B cell (primary cell): ENCODE data around the gene ARHGEF3. TPM values are rescaled to one million over a fixed set of nuclear protein-coding genes. Genes with fewer than 3 reads are reported as not detected.

ENCODE experiments used
- ATAC-seq: fragments of 200-7000 bp; cut with Tn5 transposase; one replicate; pipeline ENCODE4 v1.10.0; 2021; ENCODE audit warnings: low read depth, mild to moderate bottlenecking, moderate number of reproducible peaks, moderate library complexity
- CTCF ChIA-PET: fragments of 350-600 bp; sonication (Branson Sonifier 250); formaldehyde crosslinking; loops from one replicate; lab custom pipeline; 2021; ENCODE audit warnings: antibody characterized with exemption, inconsistent platforms; lab: Charles Lee
- POLR2A ChIA-PET: fragments of 350-600 bp; sonication (Branson Sonifier 250); formaldehyde crosslinking; loops from one replicate; lab custom pipeline; 2021; ENCODE audit warnings: antibody characterized with exemption; lab: Charles Lee
- DNase-seq: peaks from one replicate; pipeline ENCODE4 v3.0.0; 2013
- H2AFZ ChIP-seq: 2 replicates; pipeline ENCODE4 v1.6.1; 2012; ENCODE audit warnings: mild to moderate bottlenecking, low read depth, low read length; ENCODE audit not compliant: insufficient read depth, poor library complexity, severe bottlenecking
- H3K27ac ChIP-seq, 2 donors: 1 replicate in 1 of 2; 2 replicates in 1 of 2; pipeline ENCODE4 v1.5.1; 2012 to 2013; ENCODE audit warnings: low read length in 2 of 2, mild to moderate bottlenecking in 2 of 2, moderate library complexity in 1 of 2
- H3K27me3 ChIP-seq, 4 experiments: fragments of 200-600 bp in 1 of 4; sonication (generic) in 1 of 4; replicated peaks in 1 of 4; 1 replicate in 2 of 4; 2 replicates in 2 of 4; pipeline versions ENCODE4 v1.6.1 to v1.7.0; 2013 to 2016; ENCODE audit warnings: low read length in 3 of 4, mild to moderate bottlenecking in 2 of 4, mixed read lengths in 1 of 4, moderate library complexity in 1 of 4; ENCODE audit not compliant: insufficient read depth in 4 of 4, control insufficient read depth in 3 of 4; ENCODE audit errors: control extremely low read depth in 1 of 4
- H3K36me3 ChIP-seq, 2 experiments: replicated peaks in 1 of 2; 1 replicate in 1 of 2; 2 replicates in 1 of 2; pipeline versions ENCODE4 v1.6.1 to v1.7.1; 2013; ENCODE audit warnings: low read length in 1 of 2; ENCODE audit not compliant: insufficient read depth in 2 of 2, control insufficient read depth in 1 of 2; ENCODE audit errors: control extremely low read depth in 1 of 2, extremely low read depth in 1 of 2
- H3K4me1 ChIP-seq, 2 donors: fragments of 200-600 bp in 1 of 2; sonication (generic) in 1 of 2; 1 replicate in 1 of 2; 2 replicates in 1 of 2; pipeline versions ENCODE4 v1.5.1 to v1.6.1; 2013 to 2017; ENCODE audit warnings: low read length in 2 of 2; ENCODE audit not compliant: control insufficient read depth in 2 of 2, insufficient read depth in 2 of 2
- H3K4me2 ChIP-seq: replicated peaks from 2 replicates; pipeline ENCODE3; 2012; ENCODE audit warnings: mild to moderate bottlenecking, low read depth, low read length; ENCODE audit not compliant: poor library complexity, severe bottlenecking
- H3K4me3 ChIP-seq, 5 experiments: fragments of 200-600 bp in 1 of 5; sonication (generic) in 1 of 5; 1 replicate in 3 of 5; 2 replicates in 2 of 5; pipeline versions ENCODE4 v1.5.1 to v1.7.0; 2011 to 2016; ENCODE audit warnings: low read length in 4 of 5, mild to moderate bottlenecking in 4 of 5, low read depth in 2 of 5, control low read depth in 1 of 5, moderate library complexity in 1 of 5; ENCODE audit not compliant: insufficient read depth in 1 of 5; ENCODE audit errors: control extremely low read depth in 1 of 5, extremely low read depth in 1 of 5
- H3K79me2 ChIP-seq: fragments of 200-600 bp; sonication (generic); one replicate; pipeline ENCODE4 v1.6.0; 2016; ENCODE audit warnings: low read length; ENCODE audit not compliant: control insufficient read depth, insufficient read depth
- H3K9ac ChIP-seq: fragments of 200-600 bp; sonication (generic); 2 replicates; pipeline ENCODE4 v1.6.1; 2017; ENCODE audit warnings: mild to moderate bottlenecking, low read length, moderate library complexity
- H3K9me3 ChIP-seq, 3 donors: one replicate each; pipeline versions ENCODE4 v1.6.1 to v1.7.1; 2013; ENCODE audit warnings: low read length in 2 of 3; ENCODE audit not compliant: control insufficient read depth in 2 of 3, insufficient read depth in 1 of 3; ENCODE audit errors: control extremely low read depth in 1 of 3
- H4K20me1 ChIP-seq: 2 replicates; pipeline ENCODE4 v1.6.0; 2012; ENCODE audit warnings: mild to moderate bottlenecking, low read length; ENCODE audit not compliant: insufficient read depth, control insufficient read depth, poor library complexity, severe bottlenecking
- H3K27ac Mint-ChIP-seq: one replicate; pipeline ENCODE4 v1.8.0; 2021; ENCODE audit warnings: mixed read lengths
- H3K27me3 Mint-ChIP-seq: one replicate; pipeline ENCODE4 v1.8.0; 2021; ENCODE audit warnings: mixed read lengths
- H3K4me1 Mint-ChIP-seq: one replicate; pipeline ENCODE4 v1.8.0; 2021; ENCODE audit warnings: mixed read lengths
- H3K4me3 Mint-ChIP-seq: one replicate; pipeline ENCODE4 v1.8.0; 2021; ENCODE audit warnings: mixed read lengths
- H3K9me3 Mint-ChIP-seq: one replicate; pipeline ENCODE4 v1.8.0; 2022; ENCODE audit warnings: mixed read lengths; ENCODE audit not compliant: insufficient read depth
- EZH2 ChIP-seq: IDR thresholded peaks from 2 replicates; pipeline ENCODE4 v1.6.1; 2012; ENCODE audit warnings: borderline replicate concordance, low read depth, mild to moderate bottlenecking, moderate library complexity, low read length; ENCODE audit not compliant: insufficient read depth, poor library complexity, severe bottlenecking
- WGBS: methylation state at CpG from one replicate; pipeline ENCODE4 v1.1.5; 2013; ENCODE audit warnings: missing lambda C conversion rate; ENCODE audit not compliant: insufficient coverage; 5-methylcytosine and 5-hydroxymethylcytosine counted together
- intact Hi-C: fragments of 100-400 bp; cut with micrococcal nuclease; formaldehyde crosslinking; loops from one replicate; pipeline ENCODE4 v1.10.0; 2022
- polyA plus RNA-seq: library from polyadenylated mRNA; depleted of rRNA; stranded (reverse); fragments of >200 nt; gene quantifications from 2 replicates; pipeline ENCODE4 v1.2.3, GENCODE V29; 2012
- total RNA-seq, 2 donors: library from RNA; stranded (reverse); fragments of 120-200 nt in 1 of 2; gene quantifications; 1 replicate in 1 of 2; 2 replicates in 1 of 2; pipeline versions ENCODE4 v1.2.3 to v1.2.4, GENCODE V29; 2013 to 2022
- TF ChIP-seq, protein P1 (sequence below): fragments of 200-600 bp; IDR thresholded peaks from one replicate; pipeline ENCODE4 v1.8.0; 2022; ENCODE audit warnings: antibody characterized with exemption, mild to moderate bottlenecking

Gene ARHGEF3
- total and polyA plus RNA-seq, 2 donors (not counting 1 experiment from before 2014, with no cell fraction given) = 30.8 to 33.5 TPM

DNA sequence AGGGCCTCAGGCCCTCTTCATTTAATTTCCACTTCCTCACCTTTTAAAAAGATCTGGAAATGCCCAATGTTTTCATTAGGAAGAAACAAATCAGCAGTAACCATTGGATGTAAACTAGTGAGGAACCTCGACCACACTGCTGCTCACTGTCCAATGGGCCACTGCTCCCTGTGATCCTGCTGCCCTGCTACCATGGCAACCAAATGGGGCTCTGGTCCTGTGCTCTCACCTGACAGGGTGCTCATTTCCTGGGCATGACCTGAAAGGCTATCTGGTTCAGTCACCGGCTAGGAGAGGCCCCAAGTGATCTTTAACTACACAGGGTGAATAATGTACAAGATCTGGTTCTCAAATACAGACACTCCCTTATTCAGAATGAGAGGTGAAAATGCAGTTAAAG, 54.6 kb downstream of the ARHGEF3 start:
- H3K4me2 ChIP-seq = no peak overlapping the region
- H3K4me3 ChIP-seq = no peak overlapping the region
- no peaks in the 10 kb centered on the region for H3K9me3 ChIP-seq
- peaks cover 11% of the 10 kb centered on the region for H3K4me1 Mint-ChIP-seq
- H3K27ac Mint-ChIP-seq = peak overlapping the region; percentile 38
- no peaks in the 10 kb centered on the region for H3K9me3 Mint-ChIP-seq
- CTCF ChIA-PET = interaction anchor here (1.1 to 7.1 kb wide), 4 partner anchors 10 to 240 kb away, joined by 3 to 58 read pairs (median 4); partner anchors contain the start of gene ARHGEF3
- peaks cover 0 to under 1% of the 10 kb centered on the region in 2 donors for H3K4me1 ChIP-seq
- intact Hi-C loops = no loop called here
- no peak overlapping the region for H3K9ac ChIP-seq
- H3K4me3 Mint-ChIP-seq = no peak overlapping the region
- 91% methylated on average over 1 of the region's 2 CpGs for WGBS
- no peak for DNase-seq
- ATAC-seq = no peak
- H2AFZ ChIP-seq = no peak overlapping the region
- H3K27me3 Mint-ChIP-seq = no peaks in the 10 kb centered on the region
- POLR2A ChIA-PET = no interaction called here
- H3K36me3 ChIP-seq = peaks cover 6 to 72% of the 10 kb centered on the region in 2 experiments
- no peak for TF ChIP-seq EZH2
- H4K20me1 ChIP-seq = no peaks in the 10 kb centered on the region
- no peaks in the 10 kb centered on the region for H3K79me2 ChIP-seq
- no peak overlapping the region for H3K27ac ChIP-seq
- no peaks in the 10 kb centered on the region for H3K27me3 ChIP-seq

DNA sequence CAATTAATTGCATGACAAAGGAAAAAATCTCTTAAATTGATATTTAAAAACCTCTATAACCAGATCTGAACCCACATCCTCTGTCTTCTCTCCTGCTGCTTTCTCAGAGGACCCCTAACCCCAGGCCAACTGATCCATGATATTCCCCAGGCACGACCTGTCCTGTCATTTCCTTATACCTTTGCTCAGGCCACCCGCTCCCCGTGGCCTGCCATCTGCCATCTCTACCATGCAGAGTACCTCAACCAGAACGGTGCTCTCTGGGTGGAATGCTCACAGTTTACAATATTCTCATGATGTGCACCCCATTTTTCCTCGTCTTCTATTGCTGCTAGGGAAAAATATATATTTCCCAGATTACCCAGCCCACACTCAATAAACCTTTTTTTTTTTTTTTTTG, 57.7 kb downstream of the ARHGEF3 start:
- Histone ChIP-seq H4K20me1 (no peaks in the 10 kb centered on the region), H3K27ac (no peak overlapping the region)

More for the DNA sequence above, 57.7 kb downstream of the ARHGEF3 start:
- no peak overlapping the region for H3K4me3 Mint-ChIP-seq
- no peak overlapping the region for H3K9ac ChIP-seq
- no peak for DNase-seq
- no peak overlapping the region for H3K27ac Mint-ChIP-seq
- no peak overlapping the region for H3K4me3 ChIP-seq
- no peaks in the 10 kb centered on the region for H3K9me3 ChIP-seq
- H3K27me3 ChIP-seq = no peaks in the 10 kb centered on the region
- no peaks in the 10 kb centered on the region for H3K9me3 Mint-ChIP-seq
- peaks cover 2% of the 10 kb centered on the region for H3K4me1 Mint-ChIP-seq
- H3K4me2 ChIP-seq = no peak overlapping the region
- POLR2A ChIA-PET = no interaction called here
- H3K36me3 ChIP-seq = peaks cover 4 to 63% of the 10 kb centered on the region in 2 experiments
- intact Hi-C loops = no loop called here
- WGBS = 96% methylated on average over 3 of the region's 5 CpGs
- no peaks in the 10 kb centered on the region for H3K4me1 ChIP-seq
- no peaks in the 10 kb centered on the region for H3K27me3 Mint-ChIP-seq
- TF ChIP-seq EZH2 = no peak
- TF ChIP-seq, protein P1, sequence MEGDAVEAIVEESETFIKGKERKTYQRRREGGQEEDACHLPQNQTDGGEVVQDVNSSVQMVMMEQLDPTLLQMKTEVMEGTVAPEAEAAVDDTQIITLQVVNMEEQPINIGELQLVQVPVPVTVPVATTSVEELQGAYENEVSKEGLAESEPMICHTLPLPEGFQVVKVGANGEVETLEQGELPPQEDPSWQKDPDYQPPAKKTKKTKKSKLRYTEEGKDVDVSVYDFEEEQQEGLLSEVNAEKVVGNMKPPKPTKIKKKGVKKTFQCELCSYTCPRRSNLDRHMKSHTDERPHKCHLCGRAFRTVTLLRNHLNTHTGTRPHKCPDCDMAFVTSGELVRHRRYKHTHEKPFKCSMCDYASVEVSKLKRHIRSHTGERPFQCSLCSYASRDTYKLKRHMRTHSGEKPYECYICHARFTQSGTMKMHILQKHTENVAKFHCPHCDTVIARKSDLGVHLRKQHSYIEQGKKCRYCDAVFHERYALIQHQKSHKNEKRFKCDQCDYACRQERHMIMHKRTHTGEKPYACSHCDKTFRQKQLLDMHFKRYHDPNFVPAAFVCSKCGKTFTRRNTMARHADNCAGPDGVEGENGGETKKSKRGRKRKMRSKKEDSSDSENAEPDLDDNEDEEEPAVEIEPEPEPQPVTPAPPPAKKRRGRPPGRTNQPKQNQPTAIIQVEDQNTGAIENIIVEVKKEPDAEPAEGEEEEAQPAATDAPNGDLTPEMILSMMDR = no peak
- CTCF ChIA-PET = interaction anchor here (1.6 to 7.1 kb wide), 3 partner anchors 10 to 56 kb away, joined by 3 to 58 read pairs (median 4); partner anchors contain the start of gene ARHGEF3
- no peak for ATAC-seq
- H2AFZ ChIP-seq = no peak overlapping the region
- no peaks in the 10 kb centered on the region for H3K79me2 ChIP-seq
